ENCODE data around the gene IPO13.

- TF ChIP-seq CTCF (IDR thresholded peaks at IDR 0.05; ENCODE audit: low read depth, low read length, missing input control): no peak
- TF ChIP-seq RAD21 (IDR thresholded peaks at IDR 0.05): no peak
- no peak for TF ChIP-seq SP1 (IDR thresholded peaks at IDR 0.05)
- TF ChIP-seq NR2F2 (IDR thresholded peaks at IDR 0.05): no peak
- TF ChIP-seq, protein P1, sequence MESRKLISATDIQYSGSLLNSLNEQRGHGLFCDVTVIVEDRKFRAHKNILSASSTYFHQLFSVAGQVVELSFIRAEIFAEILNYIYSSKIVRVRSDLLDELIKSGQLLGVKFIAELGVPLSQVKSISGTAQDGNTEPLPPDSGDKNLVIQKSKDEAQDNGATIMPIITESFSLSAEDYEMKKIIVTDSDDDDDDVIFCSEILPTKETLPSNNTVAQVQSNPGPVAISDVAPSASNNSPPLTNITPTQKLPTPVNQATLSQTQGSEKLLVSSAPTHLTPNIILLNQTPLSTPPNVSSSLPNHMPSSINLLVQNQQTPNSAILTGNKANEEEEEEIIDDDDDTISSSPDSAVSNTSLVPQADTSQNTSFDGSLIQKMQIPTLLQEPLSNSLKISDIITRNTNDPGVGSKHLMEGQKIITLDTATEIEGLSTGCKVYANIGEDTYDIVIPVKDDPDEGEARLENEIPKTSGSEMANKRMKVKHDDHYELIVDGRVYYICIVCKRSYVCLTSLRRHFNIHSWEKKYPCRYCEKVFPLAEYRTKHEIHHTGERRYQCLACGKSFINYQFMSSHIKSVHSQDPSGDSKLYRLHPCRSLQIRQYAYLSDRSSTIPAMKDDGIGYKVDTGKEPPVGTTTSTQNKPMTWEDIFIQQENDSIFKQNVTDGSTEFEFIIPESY (IDR thresholded peaks at IDR 0.05): no peak
- no peak for TF ChIP-seq GABPA (IDR thresholded peaks at IDR 0.05 in 1 of 2, conservative IDR thresholded peaks at IDR 0.05 in 1 of 2)
- no peak for TF ChIP-seq REST (IDR thresholded peaks at IDR 0.05)
- TF ChIP-seq RXRA (IDR thresholded peaks at IDR 0.05): no peak
Observed at GRCh38 chr1:44012941-44013609, 66.3 kb downstream of the IPO13 start.

Data from liver (tissue), 3 donors.